Adrenal gland (tissue), 5 donors: ENCODE results near the gene ELK1.

ENCODE experiments used
- CTCF ChIP-seq, 6 experiments: fragments of 450-650 bp in 4 of 6; fragments of 200-600 bp in 2 of 6; sonication (generic) in 1 of 6; IDR thresholded peaks; 1 replicate in 5 of 6; 2 replicates in 1 of 6; pipeline versions ENCODE4 v1.5.1 to v1.8.0; 2016 to 2021; ENCODE audit warnings: antibody characterized with exemption in 6 of 6, mild to moderate bottlenecking in 2 of 6, moderate library complexity in 1 of 6
- POLR2A ChIP-seq, 2 donors: fragments of 450-650 bp; IDR thresholded peaks; one replicate each; pipeline ENCODE4 v1.6.1; 2017; ENCODE audit warnings: antibody characterized with exemption in 2 of 2, mild to moderate bottlenecking in 2 of 2, moderate library complexity in 1 of 2
- donor health status: DM: no; HTN: no; CAD: no.

DNA sequence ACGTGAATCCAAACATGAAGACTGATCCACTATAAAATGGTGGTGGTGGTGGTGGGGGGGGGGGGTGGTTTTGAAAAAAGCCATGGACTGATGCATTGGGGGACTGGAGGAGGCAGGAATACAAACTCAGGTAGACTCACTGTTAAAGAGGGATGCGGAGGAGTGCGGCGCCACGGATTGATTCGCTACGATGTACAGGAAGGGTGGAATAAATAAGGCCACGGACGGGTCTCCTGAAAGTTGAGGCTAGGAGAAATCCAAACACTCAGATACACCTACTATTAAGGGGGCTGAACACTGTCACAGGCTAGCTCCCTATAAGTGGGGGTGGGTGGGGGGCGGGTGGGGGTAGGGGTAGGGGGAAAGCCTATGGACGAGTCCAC is 591 bp downstream of the ELK1 start:
- TF ChIP-seq POLR2A (IDR thresholded peaks at IDR 0.05): no peak
- TF ChIP-seq CTCF (IDR thresholded peaks at IDR 0.05): no peak
